ENCODE results near the gene CCDC43.
"Not testable (repeated sequence)": the region's sequence is repeated elsewhere in the genome, so short reads cannot be mapped to it uniquely, and the experiment has no call there.

CCDC43 gene

GRCh38 chr17:44689477-44690217 is at the start of gene CCDC43:
TSS of gene CCDC43 (minus strand) at chr17:44689776. CDS start at chr17:44689753, 23 bp downstream.
- peaks cover 7 to 16% of the 10 kb centered on the region in 2 donors for H3K36me3 Mint-ChIP-seq
- H3K27me3 Mint-ChIP-seq, result no peaks in the 10 kb centered on the region
- peak; percentile 90 for DNase-seq
- ATAC-seq (replicated peaks), result peak; percentile 98 to 99
- H3K4me1 Mint-ChIP-seq, result peaks cover 13 to 39% of the 10 kb centered on the region in 2 donors
- peak within 1 kb of the TSS; percentile 99 for H3K27ac Mint-ChIP-seq
- no peaks in the 10 kb centered on the region for H3K9me3 Mint-ChIP-seq
- peak within 1 kb of the TSS; percentile 94 to 99 for H3K4me3 Mint-ChIP-seq

- H3K4me1 Mint-ChIP-seq, result peaks cover 3 to 10% of the 10 kb centered on the region in 2 donors
- ATAC-seq (replicated peaks), result peak; percentile 87
Observed at GRCh38 chr17:44738214-44738906, 48.8 kb upstream of the CCDC43 start.

GRCh38 chr17:44736551-44737240 is 47.1 kb upstream of the CCDC43 start:
- ATAC-seq (replicated peaks) (no peak), DNase-seq (no peak)
- no peak overlapping the region for H3K4me3 Mint-ChIP-seq
- H3K27me3 Mint-ChIP-seq, result no peaks in the 10 kb centered on the region
- H3K4me1 Mint-ChIP-seq, result peaks cover 3 to 10% of the 10 kb centered on the region in 2 donors
- H3K9me3 Mint-ChIP-seq, result no peaks in the 10 kb centered on the region
- H3K36me3 Mint-ChIP-seq, result peaks cover 17 to 36% of the 10 kb centered on the region in 2 donors
- no peak overlapping the region for H3K27ac Mint-ChIP-seq

More at GRCh38 chr17:44738214-44738906, 48.8 kb upstream of the CCDC43 start:
- Mint-ChIP-seq H3K27ac (peak overlapping the region; percentile 39), H3K27me3 (no peaks in the 10 kb centered on the region), H3K9me3 (no peaks in the 10 kb centered on the region), H3K4me3 (no peak overlapping the region), H3K36me3 (peaks cover 11 to 31% of the 10 kb centered on the region in 2 donors)
- peak; percentile 20 for DNase-seq

- Mint-ChIP-seq H3K27me3 (no peaks in the 10 kb centered on the region), H3K4me1 (peaks cover 3 to 10% of the 10 kb centered on the region in 2 donors), H3K4me3 (no peak overlapping the region), H3K27ac (no peak overlapping the region), H3K9me3 (no peaks in the 10 kb centered on the region), H3K36me3 (peaks cover 17 to 49% of the 10 kb centered on the region in 2 donors)
- no peak for ATAC-seq (replicated peaks)
- DNase-seq, result no peak
Observed at GRCh38 chr17:44734272-44734671, 44.7 kb upstream of the CCDC43 start.

GRCh38 chr17:44733753-44734152 is 44.2 kb upstream of the CCDC43 start:
- no peak for DNase-seq

GRCh38 chr17:44726121-44726520 is 36.5 kb upstream of the CCDC43 start:
- ATAC-seq (replicated peaks); H3K27ac Mint-ChIP-seq; H3K27me3 Mint-ChIP-seq; H3K4me3 Mint-ChIP-seq; H3K4me1 Mint-ChIP-seq; H3K9me3 Mint-ChIP-seq; DNase-seq: not testable (repeated sequence)
- peaks cover 19 to 43% of the 10 kb centered on the region in 2 donors for H3K36me3 Mint-ChIP-seq

More at GRCh38 chr17:44733753-44734152, 44.2 kb upstream of the CCDC43 start:
- no peaks in the 10 kb centered on the region for H3K9me3 Mint-ChIP-seq
- H3K27ac Mint-ChIP-seq, result no peak overlapping the region
- H3K36me3 Mint-ChIP-seq, result peaks cover 17 to 49% of the 10 kb centered on the region in 2 donors
- H3K27me3 Mint-ChIP-seq, result no peaks in the 10 kb centered on the region
- ATAC-seq (replicated peaks), result no peak
- peaks cover 3 to 9% of the 10 kb centered on the region in 2 donors for H3K4me1 Mint-ChIP-seq
- H3K4me3 Mint-ChIP-seq, result no peak overlapping the region

GRCh38 chr17:44722254-44722653 is 32.7 kb upstream of the CCDC43 start:
- Mint-ChIP-seq H3K27ac (no peak overlapping the region), H3K9me3 (no peaks in the 10 kb centered on the region), H3K4me3 (no peak overlapping the region), H3K27me3 (no peaks in the 10 kb centered on the region), H3K4me1 (no peaks in the 10 kb centered on the region), H3K36me3 (peaks cover 24 to 39% of the 10 kb centered on the region in 2 donors)
- no peak for DNase-seq
- ATAC-seq (replicated peaks), result no peak

GRCh38 chr17:44719444-44719843 is 29.9 kb upstream of the CCDC43 start:
- Mint-ChIP-seq H3K4me1 (no peaks in the 10 kb centered on the region), H3K9me3 (no peaks in the 10 kb centered on the region), H3K27ac (no peak overlapping the region), H3K27me3 (no peaks in the 10 kb centered on the region), H3K36me3 (peaks cover 29 to 48% of the 10 kb centered on the region in 2 donors), H3K4me3 (no peak overlapping the region)
- ATAC-seq (replicated peaks) (no peak), DNase-seq (no peak)

GRCh38 chr17:44708401-44709263 is 19.1 kb upstream of the CCDC43 start, which contains the start of gene DBF4B:
TSS of gene DBF4B (plus strand) at chr17:44708665. CDS start at chr17:44708821, 156 bp downstream.
- Mint-ChIP-seq H3K36me3 (peaks cover 4 to 6% of the 10 kb centered on the region in 2 donors), H3K27ac (peak within 1 kb of the TSS; percentile 57), H3K4me3 (no peak within 1 kb of the TSS), H3K9me3 (no peaks in the 10 kb centered on the region), H3K27me3 (peaks cover 0 to 12% of the 10 kb centered on the region in 2 donors), H3K4me1 (peaks cover 0 to 4% of the 10 kb centered on the region in 2 donors)
- ATAC-seq (replicated peaks) (peak; percentile 86 to 90), DNase-seq (peak; percentile 85)

- H3K36me3 Mint-ChIP-seq, result peaks cover 3% of the 10 kb centered on the region in 2 donors
- DNase-seq, result no peak
- H3K27ac Mint-ChIP-seq, result no peak overlapping the region
- no peak overlapping the region for H3K4me3 Mint-ChIP-seq
- H3K27me3 Mint-ChIP-seq, result peaks cover 0 to 12% of the 10 kb centered on the region in 2 donors
- H3K9me3 Mint-ChIP-seq, result no peaks in the 10 kb centered on the region
- H3K4me1 Mint-ChIP-seq, result peaks cover 0 to 4% of the 10 kb centered on the region in 2 donors
- ATAC-seq (replicated peaks), result no peak
Observed at GRCh38 chr17:44707755-44708400, 18.3 kb upstream of the CCDC43 start.

GRCh38 chr17:44700288-44700687 is 10.7 kb upstream of the CCDC43 start:
- not testable (repeated sequence) for ATAC-seq (replicated peaks); H3K9me3 Mint-ChIP-seq; H3K4me1 Mint-ChIP-seq; H3K36me3 Mint-ChIP-seq; H3K27me3 Mint-ChIP-seq; H3K27ac Mint-ChIP-seq; DNase-seq; H3K4me3 Mint-ChIP-seq

- no peaks in the 10 kb centered on the region for H3K27me3 Mint-ChIP-seq
- no peak for ATAC-seq (replicated peaks)
- peaks cover 2 to 4% of the 10 kb centered on the region in 2 donors for H3K36me3 Mint-ChIP-seq
- H3K9me3 Mint-ChIP-seq, result no peaks in the 10 kb centered on the region
- DNase-seq, result no peak
- no peak overlapping the region for H3K4me3 Mint-ChIP-seq
- H3K27ac Mint-ChIP-seq, result no peak overlapping the region
- peaks cover 9 to 22% of the 10 kb centered on the region in 2 donors for H3K4me1 Mint-ChIP-seq
Observed at GRCh38 chr17:44693609-44694008, 4.0 kb upstream of the CCDC43 start.

- H3K9me3 Mint-ChIP-seq, result not testable (repeated sequence)
- DNase-seq, result peak; percentile 4
- peak overlapping the region; percentile 72 for H3K27ac Mint-ChIP-seq
Observed at GRCh38 chr17:44690746-44691306, 1.2 kb upstream of the CCDC43 start.

More at GRCh38 chr17:44690746-44691306, 1.2 kb upstream of the CCDC43 start:
- H3K4me3 Mint-ChIP-seq, result peak overlapping the region; percentile 53 to 57
- ATAC-seq (replicated peaks); H3K27me3 Mint-ChIP-seq; H3K36me3 Mint-ChIP-seq: not testable (repeated sequence)
- peaks cover 13 to 30% of the 10 kb centered on the region in 2 donors for H3K4me1 Mint-ChIP-seq

Measured in stimulated activated naive B cell treated with anti-CD40 and anti-IgM and Interleukin-4, amounts not matched to agents 10 μg/mL and 1 μg/mL and 100 μg/mL, for 72 hours (primary cell).